Renal cortical epithelial cell (primary cell): ENCODE results near the gene CTSS. TPM values are rescaled to one million over a fixed set of nuclear protein-coding genes. Genes with fewer than 3 reads are reported as not detected.
A peak's percentile ranks its signal among the peaks of the same experiment; 100 is the strongest.

Source experiments
- DNase-seq: peaks from one replicate; pipeline ENCODE4 v3.0.0-alpha.2; 2011; ENCODE audit warnings: low read depth
- total RNA-seq: library from RNA; depleted of rRNA; stranded (reverse); fragments of >200 nt; gene quantifications from 2 replicates; pipeline ENCODE4 v1.2.3, GENCODE V29; 2014

Gene CTSS
- total RNA-seq, 1 donor from 2014 or later = 39.5 TPM

DNA sequence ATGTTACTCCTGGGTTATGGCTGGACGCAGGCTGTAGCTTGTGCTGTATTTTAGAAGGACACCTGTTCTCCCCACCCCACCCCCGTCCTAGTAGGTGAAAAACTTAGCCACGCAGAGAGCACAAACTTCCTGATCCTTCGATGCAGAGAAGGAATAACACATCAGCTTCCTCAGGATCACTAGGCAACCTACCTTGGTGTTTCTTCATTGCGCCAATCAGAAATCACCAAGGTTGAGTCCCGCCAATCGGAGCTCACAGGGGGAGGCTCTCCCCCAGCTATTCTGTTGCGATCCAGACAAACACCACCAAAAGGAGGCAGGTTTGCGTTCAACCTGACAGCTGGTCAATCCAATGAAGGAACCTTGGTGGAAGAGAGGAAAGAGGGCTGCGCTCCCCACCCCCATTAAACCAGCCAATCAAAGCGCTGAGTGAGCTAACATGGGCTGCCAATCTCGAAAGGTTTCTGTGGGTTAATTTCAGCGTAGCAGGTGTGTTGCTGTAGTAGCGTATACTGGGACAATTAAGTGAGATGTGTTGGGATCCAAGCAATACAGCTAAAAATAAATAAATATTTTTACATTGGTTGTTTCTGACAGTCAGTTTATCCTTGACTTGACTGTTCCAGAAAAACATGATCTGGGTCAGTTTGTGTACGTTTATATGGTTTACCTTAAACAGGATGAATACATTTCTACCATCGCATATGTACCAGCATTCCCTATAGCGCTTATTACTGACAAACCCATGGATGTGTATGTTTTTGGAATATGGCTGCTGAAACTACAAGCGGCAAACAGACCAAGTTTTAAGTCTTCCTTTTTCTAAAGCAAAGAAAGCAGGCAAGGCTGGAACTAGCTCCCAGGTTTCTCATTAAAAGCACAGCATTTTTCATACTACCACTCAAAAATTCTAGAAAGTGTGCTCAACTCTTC, 68.3 kb downstream of the CTSS start, which contains the start of gene GOLPH3L:
Gene GOLPH3L (minus strand): TSS at position 160 of the 933 bp plus-strand sequence. CDS start 2,316 bp downstream, outside the sequence.
- peak; percentile 99 for DNase-seq

- no peak for DNase-seq
Measured at GRCh38 chr1:150696590-150696989, 69.0 kb downstream of the CTSS start.

DNA sequence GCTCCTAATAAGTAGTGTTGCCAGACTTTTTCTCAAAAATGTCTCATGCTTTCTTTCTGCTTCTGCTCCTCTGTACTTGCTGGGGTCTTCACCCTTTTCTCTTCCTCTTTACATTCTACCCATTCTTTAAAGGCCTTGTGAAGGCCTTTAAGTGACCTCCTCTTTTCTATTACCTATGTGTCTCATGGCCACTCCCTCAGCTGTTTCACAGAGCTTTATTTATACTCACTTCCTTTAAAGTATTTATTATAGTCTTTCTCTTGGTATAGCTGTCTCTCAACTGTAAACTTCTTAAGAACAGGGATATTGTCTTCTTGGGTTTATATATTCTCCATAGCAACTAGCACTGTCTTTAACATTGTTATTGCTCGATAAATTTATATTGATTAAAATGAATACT, 69.4 kb downstream of the CTSS start:
- DNase-seq = no peak

DNA sequence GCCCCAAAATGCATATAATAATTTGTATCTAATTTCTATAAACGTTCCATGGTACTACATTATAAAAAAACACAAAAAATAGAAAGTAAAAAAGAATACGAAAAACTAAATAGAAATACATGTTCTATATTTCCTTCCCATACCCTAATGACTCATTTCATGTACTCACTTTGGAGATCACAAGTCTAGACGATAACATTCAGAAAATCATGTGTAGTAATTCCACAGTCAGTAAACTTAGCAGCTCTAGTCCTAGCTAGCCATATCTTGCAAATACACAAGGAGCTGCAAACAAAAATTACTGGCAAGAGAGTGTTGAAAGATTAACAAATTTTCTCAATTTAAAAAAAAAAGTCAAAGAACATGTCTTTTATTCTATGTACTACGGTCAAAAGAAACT, 70.0 kb downstream of the CTSS start:
- no peak for DNase-seq

GRCh38 chr1:150692720-150693119, 72.9 kb downstream of the CTSS start:
- no peak for DNase-seq

- no peak for DNase-seq
Measured at GRCh38 chr1:150688763-150689162, 76.8 kb downstream of the CTSS start.

DNA sequence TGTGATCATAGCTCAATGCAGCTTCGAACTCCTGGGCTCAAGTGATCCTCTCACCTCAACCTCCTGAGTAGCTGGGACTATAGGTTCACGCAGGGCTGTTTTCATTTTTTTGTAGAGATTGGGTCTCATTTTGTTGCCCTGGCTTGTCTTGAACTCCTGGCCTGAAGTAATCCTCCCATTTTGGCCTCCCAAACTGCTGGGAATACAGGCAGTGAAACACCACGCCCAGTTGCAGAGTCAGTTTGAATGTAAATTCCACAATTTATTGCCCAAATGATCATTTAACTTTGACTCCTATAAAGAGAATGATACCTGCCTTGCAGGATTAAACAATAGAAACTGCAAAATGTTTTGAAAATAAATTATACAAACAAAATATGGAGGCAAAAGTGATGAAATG, 79.3 kb downstream of the CTSS start:
- DNase-seq = no peak

DNA sequence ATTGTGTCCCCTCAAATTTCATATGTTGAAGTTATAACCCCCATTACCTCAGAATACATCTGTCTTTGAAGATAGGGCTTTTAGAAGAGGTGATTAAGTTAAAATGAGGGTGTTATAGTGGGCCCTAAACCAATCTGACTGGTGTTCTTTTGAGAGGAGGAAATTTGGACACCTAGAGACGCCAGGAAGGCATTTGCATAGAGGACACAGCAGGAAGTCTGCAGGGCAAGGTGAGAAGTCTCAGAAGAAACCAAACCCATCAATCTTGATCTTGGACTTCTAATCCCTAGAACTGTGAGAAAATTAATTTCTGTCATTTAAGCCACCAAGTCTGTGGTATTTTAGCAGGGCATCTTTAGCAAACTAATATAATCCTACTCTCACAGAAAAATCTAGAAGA, 81.7 kb downstream of the CTSS start:
- no peak for DNase-seq

Other genes with a start within 250 kb of the CTSS start
- gene ADAMTSL4, start 216.4 kb downstream of the CTSS start, total RNA-seq = 1.4 and 7.4 TPM in 2 replicates
- gene MCL1, start 186.2 kb downstream of the CTSS start, total RNA-seq = 250 and 364 TPM in 2 replicates
- 109 and 232 TPM in 2 replicates for gene ENSA, start 136.2 kb downstream of the CTSS start, total RNA-seq
- gene GOLPH3L, start 68.6 kb downstream of the CTSS start, total RNA-seq = 13.4 and 28.2 TPM in 2 replicates
- gene HORMAD1, start 44.9 kb downstream of the CTSS start, total RNA-seq = not detected in 2 replicates
- gene CTSK, start 42.5 kb upstream of the CTSS start, total RNA-seq = 0.52 and 1.7 TPM in 2 replicates
- 33.2 and 65.6 TPM in 2 replicates for gene ARNT, start 110.8 kb upstream of the CTSS start, total RNA-seq
- gene CTXND2, start 121.4 kb upstream of the CTSS start, total RNA-seq = not detected in 2 replicates
- gene SETDB1, start 160.6 kb upstream of the CTSS start, total RNA-seq = 33.0 and 51.1 TPM in 2 replicates
- 119 and 202 TPM in 2 replicates for gene CERS2, start 209.1 kb upstream of the CTSS start, total RNA-seq
- 0.30 and 1.6 TPM in 2 replicates for gene ANXA9, start 216.5 kb upstream of the CTSS start, total RNA-seq
- 35.4 and 47.7 TPM in 2 replicates for gene MINDY1, start 241.1 kb upstream of the CTSS start, total RNA-seq
- gene PRUNE1, start 242.7 kb upstream of the CTSS start, total RNA-seq = 12.5 and 21.6 TPM in 2 replicates